ENCODE results near the gene CEMP1. TPM values are rescaled to one million over a fixed set of nuclear protein-coding genes. Genes with fewer than 3 reads are reported as not detected.

The CEMP1 gene
- polyA plus RNA-seq, 4 donors, result 4.5 to 10.7 (median 7.8) TPM; not detected in 1

- no peak for DNase-seq (ENCODE audit: low read depth in 4 of 4, low spot score in 3 of 4)
Observed at GRCh38 chr16:2487903-2488531, 43.2 kb downstream of the CEMP1 start.

GRCh38 chr16:2487517-2487842 is 43.7 kb downstream of the CEMP1 start:
- no peak for DNase-seq (ENCODE audit: low read depth in 4 of 4, low spot score in 3 of 4)

- DNase-seq (ENCODE audit: low read depth in 4 of 4, low spot score in 3 of 4), result no peak
Observed at GRCh38 chr16:2486645-2487516, 44.3 kb downstream of the CEMP1 start.

GRCh38 chr16:2485811-2486507 is 45.2 kb downstream of the CEMP1 start:
- no peak for DNase-seq (ENCODE audit: low read depth in 4 of 4, low spot score in 3 of 4)

GRCh38 chr16:2484898-2485508 is 46.2 kb downstream of the CEMP1 start:
- DNase-seq (ENCODE audit: low read depth in 4 of 4, low spot score in 3 of 4), result no peak

GRCh38 chr16:2483939-2484897 is 47.0 kb downstream of the CEMP1 start:
- no peak for DNase-seq (ENCODE audit: low read depth in 4 of 4, low spot score in 3 of 4)

- DNase-seq (ENCODE audit: low read depth in 4 of 4, low spot score in 3 of 4), result no peak
Observed at GRCh38 chr16:2482708-2483534, 48.3 kb downstream of the CEMP1 start.

GRCh38 chr16:2482249-2482648 is 49.0 kb downstream of the CEMP1 start:
- no peak for DNase-seq (ENCODE audit: low read depth in 4 of 4, low spot score in 3 of 4)

- DNase-seq (ENCODE audit: low read depth in 4 of 4, low spot score in 3 of 4), result no peak
Observed at GRCh38 chr16:2481676-2482075, 49.5 kb downstream of the CEMP1 start.

- DNase-seq (ENCODE audit: low read depth in 4 of 4, low spot score in 3 of 4), result no peak
Observed at GRCh38 chr16:2480948-2481347, 50.3 kb downstream of the CEMP1 start.

Other genes with a start within 250 kb of the CEMP1 start
- gene ABCA3, start 190.7 kb downstream of the CEMP1 start, polyA plus RNA-seq (ENCODE audit: insufficient read length in 4 of 4), result 1 to 10 TPM; 5.2 to 6.7 (median 5.7) TPM
- 10 to 100 TPM in 2 of 4 donors, 1 to 10 TPM in 2; 9.5 to 11.3 (median 10.1) TPM for gene CCNF, start 102.0 kb downstream of the CEMP1 start, polyA plus RNA-seq (ENCODE audit: insufficient read length in 4 of 4)
- 10 to 100 TPM in 1 of 4 donors, 1 to 10 TPM in 3; 8.0 to 13.8 (median 9.1) TPM for gene TEDC2, start 71.3 kb downstream of the CEMP1 start, polyA plus RNA-seq (ENCODE audit: insufficient read length in 4 of 4)
- 1 to 10 TPM; 2.0 to 3.6 (median 2.5) TPM for gene NTN3, start 60.1 kb downstream of the CEMP1 start, polyA plus RNA-seq (ENCODE audit: insufficient read length in 4 of 4)
- 10 to 100 TPM; 15.8 to 20.3 (median 17.9) TPM for gene TBC1D24, start 56.3 kb downstream of the CEMP1 start, polyA plus RNA-seq (ENCODE audit: insufficient read length in 4 of 4)
- 100 to 1,000 TPM; 186 to 294 (median 199) TPM for gene ATP6V0C, start 17.5 kb downstream of the CEMP1 start, polyA plus RNA-seq (ENCODE audit: insufficient read length in 4 of 4)
- gene AMDHD2, start 11.0 kb downstream of the CEMP1 start, polyA plus RNA-seq (ENCODE audit: insufficient read length in 4 of 4), result 10 to 100 TPM; 19.7 to 33.1 (median 27.1) TPM
- 10 to 100 TPM; 45.7 to 57.3 (median 54.3) TPM for gene PDPK1, start 6.6 kb upstream of the CEMP1 start, polyA plus RNA-seq (ENCODE audit: insufficient read length in 4 of 4)
- 10 to 100 TPM; 23.4 to 26.4 (median 24.9) TPM for gene KCTD5, start 151.1 kb upstream of the CEMP1 start, polyA plus RNA-seq (ENCODE audit: insufficient read length in 4 of 4)
- gene PRSS27, start 188.8 kb upstream of the CEMP1 start, polyA plus RNA-seq (ENCODE audit: insufficient read length in 4 of 4), result 1 to 10 TPM; 1.3 to 2.1 (median 1.4) TPM
- 100 to 1,000 TPM; 477 to 678 (median 529) TPM for gene SRRM2, start 221.2 kb upstream of the CEMP1 start, polyA plus RNA-seq (ENCODE audit: insufficient read length in 4 of 4)
- gene ELOB, start 245.9 kb upstream of the CEMP1 start, polyA plus RNA-seq (ENCODE audit: insufficient read length in 4 of 4), result 100 to 1,000 TPM; 218 to 336 (median 229) TPM